HG02571 (cell line): ENCODE measurements around the gene DPP10.

ENCODE experiments used
- ATAC-seq: cut with Tn5 transposase; IDR thresholded peaks from one replicate; pipeline ENCODE4 v1.9.1; 2021; ENCODE audit warnings: mild to moderate bottlenecking, moderate library complexity; ENCODE audit not compliant: unreplicated experiment

DPP10 gene

GRCh38 chr2:115201386-115201785 is 758.9 kb downstream of the DPP10 start:
- ATAC-seq = no peak

DNA sequence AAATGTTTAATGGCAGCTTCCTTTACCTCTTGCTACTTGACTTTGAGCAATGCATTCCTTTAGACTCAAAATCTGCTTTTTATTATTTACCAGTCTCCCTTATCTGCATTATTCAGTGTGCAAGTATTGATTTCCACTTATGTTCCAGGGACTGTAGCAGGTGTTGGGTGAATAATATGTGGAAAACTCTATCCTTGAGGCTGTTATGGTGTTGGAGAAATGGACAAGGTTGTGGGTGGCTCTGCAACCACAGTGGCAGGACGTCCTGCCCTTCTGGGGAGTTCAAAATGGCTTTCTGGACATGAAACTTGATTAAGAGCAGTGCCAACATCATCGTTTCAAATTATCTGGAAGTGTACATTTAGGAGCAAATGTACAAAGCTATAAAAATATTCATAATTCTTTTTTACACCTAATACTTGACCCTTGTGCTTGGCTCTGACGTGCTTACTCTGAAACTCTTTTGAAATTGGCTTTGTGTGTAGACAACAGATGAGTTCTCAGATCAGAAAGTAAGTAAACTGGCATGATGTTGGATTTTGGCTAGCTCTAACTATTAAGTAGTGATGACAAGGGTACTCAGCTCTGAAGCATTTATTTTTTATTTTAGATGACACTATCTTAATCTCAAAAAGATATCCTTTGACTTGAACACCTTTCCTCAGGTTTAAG is 766.2 kb downstream of the DPP10 start:
- ATAC-seq = no peak

DNA sequence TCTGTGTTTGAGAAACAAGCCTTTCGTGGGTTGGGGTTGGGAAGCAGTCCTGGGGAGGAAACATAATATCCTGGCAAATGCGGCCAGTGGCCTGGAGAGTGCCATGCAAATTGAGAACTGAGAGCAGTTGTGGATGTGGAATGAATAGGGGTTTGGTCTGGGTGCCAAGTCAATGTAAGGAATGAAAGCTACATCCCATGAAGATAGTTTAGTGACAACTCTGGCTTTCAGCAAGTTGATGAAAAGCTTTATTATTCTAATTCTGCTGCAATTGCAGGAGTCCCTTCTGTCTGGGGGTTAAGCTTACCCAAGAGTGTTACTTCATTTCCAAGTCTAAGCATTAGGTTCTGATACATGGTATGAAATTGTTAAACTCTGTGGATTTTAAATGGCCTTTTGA is 771.6 kb downstream of the DPP10 start:
- no peak for ATAC-seq

- ATAC-seq = no peak
Observed at GRCh38 chr2:115219296-115219695, 776.9 kb downstream of the DPP10 start.

DNA sequence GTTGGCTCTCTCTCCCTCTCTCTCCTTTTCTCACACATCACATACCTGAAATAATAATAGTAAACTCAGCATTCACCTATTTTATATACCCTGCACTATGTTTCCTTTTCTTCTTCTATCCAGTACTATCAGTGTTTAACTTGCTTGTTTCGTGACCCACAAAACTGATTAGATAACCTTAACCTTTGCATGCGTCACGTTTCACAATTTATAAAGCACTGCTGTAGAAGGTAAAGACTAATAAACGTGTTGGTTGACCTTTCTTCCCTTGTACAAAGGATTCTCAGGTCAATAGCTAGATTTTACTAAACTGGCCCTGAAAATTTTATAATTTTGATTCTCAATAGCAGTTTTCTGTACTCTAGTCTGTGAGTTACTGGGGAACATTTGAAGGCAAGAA is 791.7 kb downstream of the DPP10 start:
- ATAC-seq = no peak

DNA sequence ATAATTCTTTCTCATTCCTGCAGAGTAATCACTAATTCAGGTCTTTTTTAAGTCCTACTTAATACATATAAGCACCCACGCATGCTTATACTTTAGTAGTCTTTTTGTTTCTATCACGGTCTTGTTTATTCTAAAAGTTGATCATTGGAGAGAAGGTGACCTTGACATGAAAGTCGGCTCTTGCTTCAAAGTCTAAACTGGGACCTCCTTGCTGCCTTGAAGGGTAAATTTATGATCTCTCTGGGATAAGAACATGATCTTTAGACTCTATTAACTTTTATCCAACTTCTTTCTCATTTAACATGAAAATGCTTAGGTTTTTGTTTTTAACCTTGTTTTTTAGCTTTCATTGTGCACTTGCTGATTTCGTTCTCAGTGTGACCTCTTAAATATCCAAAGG is 792.3 kb downstream of the DPP10 start:
- no peak for ATAC-seq

- ATAC-seq = no peak
Observed at GRCh38 chr2:115248066-115248465, 805.6 kb downstream of the DPP10 start.

GRCh38 chr2:115277366-115277765 is 834.9 kb downstream of the DPP10 start:
- ATAC-seq = no peak

DNA sequence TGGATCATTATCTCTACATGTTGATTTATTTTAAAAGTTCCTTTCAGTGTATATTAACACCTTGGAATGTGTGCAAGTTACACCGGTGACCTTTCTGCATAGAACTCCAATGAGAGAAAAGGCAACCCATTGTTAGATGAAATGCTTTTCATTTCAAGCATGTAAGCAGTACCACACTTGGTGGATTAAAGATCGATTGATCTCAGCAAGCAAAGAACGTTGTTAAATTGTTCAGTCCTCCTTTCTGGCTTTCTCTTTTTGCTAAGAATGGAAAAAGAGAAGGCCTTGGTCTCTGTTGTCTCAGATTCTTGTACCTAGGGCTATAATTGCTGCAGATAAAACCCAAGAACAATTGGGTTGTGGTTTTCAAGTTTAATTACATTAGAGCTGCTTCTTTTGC is 843.0 kb downstream of the DPP10 start:
- ATAC-seq = no peak

DNA sequence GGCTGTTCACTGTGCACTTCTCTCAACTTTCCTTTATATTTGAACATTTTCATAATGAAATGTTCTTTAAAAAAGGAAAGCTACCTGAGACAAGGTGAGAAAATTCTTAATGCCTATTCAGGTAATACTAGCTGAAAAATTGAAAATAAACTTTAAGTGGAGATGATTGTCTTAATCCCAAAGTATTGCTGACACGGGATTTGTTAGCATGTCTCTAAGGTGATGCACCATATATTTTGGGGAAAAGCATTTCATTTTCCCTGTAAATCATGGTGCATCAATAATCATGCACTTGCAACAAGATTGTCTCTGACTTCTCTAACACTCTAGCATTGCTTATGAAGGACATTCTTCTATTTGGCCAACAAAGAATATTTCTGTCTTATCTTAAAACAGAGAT is 848.0 kb downstream of the DPP10 start:
- ATAC-seq = no peak

DNA sequence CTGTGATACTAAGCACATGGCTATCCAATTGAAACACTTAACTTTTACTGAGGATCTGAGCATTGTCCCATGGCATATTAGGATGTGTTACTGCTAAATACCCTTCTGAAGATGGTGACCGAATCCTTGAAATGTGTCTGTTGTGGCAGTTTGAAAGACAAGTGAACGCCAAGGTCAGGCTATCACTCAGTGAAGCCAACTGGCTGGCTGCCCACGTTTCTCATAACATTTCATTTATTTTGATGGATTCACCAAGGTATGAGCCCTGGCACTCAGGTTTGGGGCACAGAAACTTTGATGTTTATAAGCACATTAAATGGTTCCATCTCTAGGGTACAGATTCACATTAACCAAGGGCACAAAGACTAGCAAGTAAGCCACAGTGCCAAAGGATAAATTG is 850.3 kb downstream of the DPP10 start:
- no peak for ATAC-seq

- no peak for ATAC-seq
Observed at GRCh38 chr2:115294999-115295398, 852.6 kb downstream of the DPP10 start.

DNA sequence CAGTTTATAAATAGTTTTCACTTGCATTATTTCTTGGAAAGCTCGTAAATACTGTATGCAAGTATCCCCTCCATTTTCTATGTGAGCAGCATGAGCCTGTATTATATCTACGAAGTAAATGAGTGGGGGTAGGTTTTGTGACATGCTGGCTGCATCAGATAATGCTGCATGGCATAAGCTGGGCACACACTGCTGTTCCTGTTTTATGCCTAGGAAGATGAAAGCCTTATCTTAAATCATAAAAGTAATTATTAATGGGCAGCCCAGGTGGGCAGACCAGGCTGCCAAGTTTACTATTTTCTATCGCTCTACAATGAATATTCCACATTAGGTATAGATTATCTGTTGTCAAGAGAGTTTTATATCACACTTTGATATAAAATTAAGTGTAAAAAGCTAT is 854.6 kb downstream of the DPP10 start:
- no peak for ATAC-seq

GRCh38 chr2:115299199-115299598 is 856.8 kb downstream of the DPP10 start:
- ATAC-seq = no peak

GRCh38 chr2:115305712-115306111 is 863.3 kb downstream of the DPP10 start:
- no peak for ATAC-seq

DNA sequence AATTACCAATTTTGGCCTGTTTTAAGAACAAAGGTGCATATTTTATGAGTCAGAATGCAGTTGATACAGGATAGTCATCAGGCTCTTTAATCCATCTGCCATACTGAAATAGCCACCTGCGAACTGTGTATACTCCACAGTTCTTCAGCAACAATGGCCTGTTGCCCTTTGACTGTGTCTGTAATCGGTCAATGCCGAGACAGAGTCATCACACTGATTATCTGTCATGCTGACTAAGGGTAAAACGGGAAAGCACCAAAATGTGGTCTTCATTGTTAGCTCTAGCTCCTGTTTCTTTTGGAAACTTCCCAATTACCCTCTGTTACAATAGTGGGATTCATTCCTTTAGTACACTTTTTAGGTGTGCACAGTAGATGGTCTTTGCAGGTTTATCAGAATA is 871.7 kb downstream of the DPP10 start:
- ATAC-seq = no peak

DNA sequence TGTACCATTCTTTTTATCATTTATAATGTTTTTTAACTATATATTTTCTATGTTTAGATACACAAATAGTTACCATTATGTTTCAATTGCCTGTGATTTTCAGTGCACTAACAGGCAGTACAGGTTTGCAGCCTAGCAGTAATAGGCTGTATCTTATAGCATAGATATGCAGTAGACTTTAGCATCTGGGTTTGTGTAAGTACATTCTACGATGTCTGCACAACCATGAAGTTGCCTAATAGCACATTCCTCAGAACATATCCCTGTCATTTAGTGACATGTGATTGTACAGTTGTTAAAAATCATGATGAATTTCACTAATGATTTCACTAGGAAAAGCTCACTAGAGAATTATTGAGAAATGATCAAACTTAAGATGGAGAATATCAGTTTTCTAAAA is 884.6 kb downstream of the DPP10 start:
- ATAC-seq = no peak

DNA sequence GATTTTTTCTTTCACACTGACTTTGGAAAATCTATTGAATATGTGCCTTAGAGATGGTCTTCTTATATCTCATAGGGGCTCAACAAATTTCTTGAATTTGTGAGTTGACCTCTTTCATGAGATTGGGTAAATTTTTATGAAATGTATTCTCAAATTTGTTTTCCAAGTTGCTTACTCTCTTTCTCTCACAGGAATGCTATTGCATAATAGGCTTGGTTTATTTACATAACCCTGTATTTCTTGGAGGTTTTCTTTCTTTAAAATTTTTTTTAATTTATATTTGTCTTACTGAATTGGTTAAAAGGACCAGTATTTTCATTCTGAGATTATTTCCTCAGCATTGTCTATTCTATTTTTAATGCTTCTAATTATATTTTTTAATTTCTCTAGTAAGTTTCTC is 917.1 kb downstream of the DPP10 start:
- no peak for ATAC-seq

- ATAC-seq = no peak
Observed at GRCh38 chr2:115364093-115364492, 921.7 kb downstream of the DPP10 start.

- ATAC-seq = no peak
Observed at GRCh38 chr2:115369400-115369799, 927.0 kb downstream of the DPP10 start.

DNA sequence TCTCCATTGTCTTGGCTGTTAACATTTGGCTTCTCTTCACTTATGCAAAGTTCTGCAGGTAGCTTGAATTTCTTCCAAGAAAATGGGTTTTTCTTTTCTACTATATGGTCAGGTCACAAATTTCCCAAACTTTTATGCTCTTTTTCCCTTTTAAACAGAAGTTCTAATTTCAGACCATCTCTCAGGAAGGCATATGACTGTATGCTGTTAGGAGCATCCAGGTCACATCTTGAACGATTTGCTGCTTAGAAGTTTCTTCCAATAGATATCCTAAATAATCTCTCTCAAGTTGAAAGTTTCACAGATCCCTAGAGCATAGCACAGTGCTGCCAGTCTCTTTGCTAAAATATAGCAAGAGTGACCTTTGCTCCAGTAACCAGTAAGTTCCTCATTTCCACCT is 932.5 kb downstream of the DPP10 start:
- ATAC-seq = no peak

DNA sequence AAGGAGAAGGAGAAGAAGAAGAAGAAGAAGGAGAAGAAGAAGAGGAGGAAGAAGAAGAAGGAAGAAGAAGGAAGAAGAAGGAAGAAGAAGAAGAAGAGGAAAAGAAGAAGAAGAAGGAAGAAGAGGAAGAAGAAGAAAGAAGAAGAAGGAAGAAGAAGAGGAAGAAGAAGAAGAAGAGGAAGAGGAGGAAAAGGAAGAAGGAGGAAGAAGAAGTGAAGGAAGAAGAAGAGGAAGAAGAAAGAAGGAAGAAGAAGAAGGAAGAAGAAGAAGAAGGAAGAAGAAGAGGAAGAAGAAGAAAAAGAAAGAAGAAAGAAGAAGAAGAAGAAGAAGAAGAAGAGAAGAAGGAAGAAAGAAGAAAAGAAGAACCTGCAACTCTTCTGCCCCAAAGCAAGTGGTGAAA is 942.0 kb downstream of the DPP10 start:
- no peak for ATAC-seq

DNA sequence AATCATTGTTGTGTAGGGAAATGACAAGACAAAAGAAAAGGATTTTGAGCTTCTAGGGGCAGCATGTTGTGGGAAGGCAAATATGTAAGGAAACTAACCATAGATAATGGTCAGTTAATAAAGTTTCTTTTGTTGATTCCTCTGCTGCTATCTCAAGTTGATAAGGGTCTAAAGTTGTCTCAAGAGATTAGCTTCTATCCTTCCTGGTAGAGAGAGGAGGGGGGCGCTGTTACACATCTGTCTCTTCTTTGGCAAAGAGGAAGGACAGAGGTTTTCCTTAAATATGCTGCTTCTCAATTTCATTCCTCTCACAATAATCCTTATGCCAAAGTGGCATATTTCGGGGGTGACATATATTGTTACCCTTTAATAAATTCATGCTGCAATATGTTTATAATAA is 944.0 kb downstream of the DPP10 start:
- ATAC-seq = no peak
